ENCODE measurements around the gene TRAPPC5. TPM values are rescaled to one million over a fixed set of nuclear protein-coding genes. Genes with fewer than 3 reads are reported as not detected.

Gene TRAPPC5
- total RNA-seq, 1 donor from 2014 or later: 142 TPM

GRCh38 chr19:7691497-7691896 is 10.9 kb downstream of the TRAPPC5 start:
- Mint-ChIP-seq H3K4me3 (ENCODE audit: unreplicated experiment) (no peak overlapping the region), H3K36me3 (ENCODE audit: unreplicated experiment) (no peaks in the 10 kb centered on the region), H3K4me1 (ENCODE audit: low read depth, unreplicated experiment) (peaks cover under 1% of the 10 kb centered on the region), H3K27me3 (ENCODE audit: unreplicated experiment) (no peaks in the 10 kb centered on the region), H3K27ac (ENCODE audit: unreplicated experiment) (no peak overlapping the region), H3K9me3 (ENCODE audit: unreplicated experiment) (peaks cover 2% of the 10 kb centered on the region)
- DNase-seq: no peak
- TF ChIP-seq CTCF (IDR thresholded peaks at IDR 0.05; ENCODE audit: partially characterized antibody, unreplicated experiment): no peak

DNA sequence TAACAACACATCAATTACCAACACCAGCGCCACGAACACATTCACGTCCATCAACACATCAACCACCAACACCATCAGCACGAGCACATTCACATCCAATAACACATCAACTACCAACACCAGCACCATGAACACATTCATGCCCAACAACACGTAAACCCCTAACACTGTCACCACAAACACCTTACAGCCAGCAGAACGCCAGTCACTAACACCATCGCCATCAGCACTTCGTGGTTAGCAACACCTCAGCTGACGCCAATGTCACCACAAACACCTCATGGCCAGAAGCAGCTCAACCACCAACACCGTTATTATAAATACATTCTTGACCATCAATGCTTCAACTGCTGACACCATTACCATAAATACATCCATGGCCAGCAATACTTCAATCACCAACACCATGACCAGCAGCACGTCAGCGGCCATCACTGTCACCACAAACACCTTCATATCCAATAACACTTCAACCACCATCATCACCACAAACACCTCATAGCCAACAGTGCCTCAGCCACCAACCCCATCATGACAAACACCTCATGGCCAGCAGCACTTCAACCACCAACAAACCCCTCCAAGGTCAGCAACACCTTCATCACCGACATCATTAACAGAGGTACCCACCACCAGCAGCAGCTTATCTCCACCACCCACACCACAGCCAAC is 11.9 kb downstream of the TRAPPC5 start:
- no peak for DNase-seq
- Mint-ChIP-seq H3K4me3 (ENCODE audit: unreplicated experiment) (no peak overlapping the region), H3K4me1 (ENCODE audit: low read depth, unreplicated experiment) (peaks cover 2% of the 10 kb centered on the region), H3K27ac (ENCODE audit: unreplicated experiment) (no peak overlapping the region), H3K27me3 (ENCODE audit: unreplicated experiment) (no peaks in the 10 kb centered on the region), H3K36me3 (ENCODE audit: unreplicated experiment) (no peaks in the 10 kb centered on the region), H3K9me3 (ENCODE audit: unreplicated experiment) (no peaks in the 10 kb centered on the region)
- TF ChIP-seq CTCF (IDR thresholded peaks at IDR 0.05; ENCODE audit: partially characterized antibody, unreplicated experiment): no peak

DNA sequence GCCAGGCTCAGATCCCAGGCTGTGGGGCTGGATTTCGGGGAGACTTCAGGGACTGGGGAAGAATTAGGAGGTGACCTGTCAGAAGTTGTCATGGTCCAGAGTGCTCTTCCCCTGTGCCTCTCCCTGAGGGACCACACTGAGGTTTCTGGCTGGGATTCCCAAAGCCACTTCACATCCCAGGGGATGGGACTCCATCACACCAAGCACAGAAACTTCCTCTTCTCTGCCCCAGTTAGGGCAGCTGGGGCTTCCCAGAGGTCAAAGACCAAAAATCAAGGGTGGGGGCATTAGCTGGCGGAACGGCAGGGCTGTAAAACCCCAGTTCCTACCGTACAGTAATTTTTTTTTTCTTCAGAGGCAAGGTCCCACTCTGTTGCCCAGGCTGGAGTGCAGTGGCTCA is 13.9 kb downstream of the TRAPPC5 start:
- Mint-ChIP-seq H3K36me3 (ENCODE audit: unreplicated experiment) (no peaks in the 10 kb centered on the region), H3K9me3 (ENCODE audit: unreplicated experiment) (no peaks in the 10 kb centered on the region), H3K27me3 (ENCODE audit: unreplicated experiment) (peaks cover 1% of the 10 kb centered on the region), H3K27ac (ENCODE audit: unreplicated experiment) (no peak overlapping the region), H3K4me3 (ENCODE audit: unreplicated experiment) (no peak overlapping the region), H3K4me1 (ENCODE audit: low read depth, unreplicated experiment) (peaks cover 2% of the 10 kb centered on the region)
- no peak for TF ChIP-seq CTCF (IDR thresholded peaks at IDR 0.05; ENCODE audit: partially characterized antibody, unreplicated experiment)
- DNase-seq: no peak

DNA sequence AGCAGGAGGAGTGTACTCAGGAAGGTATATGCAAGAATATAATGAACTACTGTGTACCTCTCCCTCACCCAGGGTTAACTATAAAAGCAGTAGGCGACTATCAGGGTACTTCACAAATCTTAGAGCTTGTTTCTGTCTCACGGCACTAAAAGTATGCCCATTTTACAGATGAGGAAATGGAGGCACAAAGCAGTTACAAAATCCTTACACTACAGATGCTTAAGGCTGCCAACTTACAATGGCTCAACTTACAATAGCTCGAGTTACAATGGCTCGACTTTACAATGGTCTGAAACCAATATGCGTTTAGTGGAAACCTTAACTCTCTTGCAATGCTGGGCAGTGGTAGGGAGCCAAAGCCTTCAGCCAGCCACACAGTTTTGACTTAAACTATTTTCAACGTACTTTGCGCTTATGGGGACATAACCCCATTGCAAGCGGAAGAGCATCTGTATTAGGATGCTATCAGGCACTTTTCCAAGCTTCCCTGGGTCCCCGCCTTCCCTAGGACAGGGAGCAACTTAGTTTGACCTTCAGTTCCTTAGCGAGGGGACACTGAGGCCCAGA is 17.2 kb downstream of the TRAPPC5 start:
- no peaks in the 10 kb centered on the region for H3K36me3 Mint-ChIP-seq (ENCODE audit: unreplicated experiment)
- no peak overlapping the region for H3K4me3 Mint-ChIP-seq (ENCODE audit: unreplicated experiment)
- no peak overlapping the region for H3K27ac Mint-ChIP-seq (ENCODE audit: unreplicated experiment)
- H3K27me3 Mint-ChIP-seq (ENCODE audit: unreplicated experiment): peaks cover 3% of the 10 kb centered on the region
- TF ChIP-seq CTCF (IDR thresholded peaks at IDR 0.05; ENCODE audit: partially characterized antibody, unreplicated experiment): no peak
- H3K4me1 Mint-ChIP-seq (ENCODE audit: low read depth, unreplicated experiment): peaks cover 2% of the 10 kb centered on the region
- DNase-seq: no peak
- H3K9me3 Mint-ChIP-seq (ENCODE audit: unreplicated experiment): no peaks in the 10 kb centered on the region

GRCh38 chr19:7698583-7698982 is 17.9 kb downstream of the TRAPPC5 start:
- DNase-seq: no peak
- Mint-ChIP-seq H3K4me1 (ENCODE audit: low read depth, unreplicated experiment) (peaks cover 2% of the 10 kb centered on the region), H3K4me3 (ENCODE audit: unreplicated experiment) (no peak overlapping the region), H3K27ac (ENCODE audit: unreplicated experiment) (no peak overlapping the region), H3K27me3 (ENCODE audit: unreplicated experiment) (peaks cover 6% of the 10 kb centered on the region), H3K36me3 (ENCODE audit: unreplicated experiment) (no peaks in the 10 kb centered on the region), H3K9me3 (ENCODE audit: unreplicated experiment) (no peaks in the 10 kb centered on the region)
- no peak for TF ChIP-seq CTCF (IDR thresholded peaks at IDR 0.05; ENCODE audit: partially characterized antibody, unreplicated experiment)
